Epidermal melanocyte (primary cell): ENCODE measurements around the gene KRT71.

Experiments used
- DNase-seq: peaks from one replicate; pipeline ENCODE4 v3.0.0; 2011; ENCODE audit warnings: low spot score; ENCODE audit not compliant: insufficient read length

Gene KRT71

DNA sequence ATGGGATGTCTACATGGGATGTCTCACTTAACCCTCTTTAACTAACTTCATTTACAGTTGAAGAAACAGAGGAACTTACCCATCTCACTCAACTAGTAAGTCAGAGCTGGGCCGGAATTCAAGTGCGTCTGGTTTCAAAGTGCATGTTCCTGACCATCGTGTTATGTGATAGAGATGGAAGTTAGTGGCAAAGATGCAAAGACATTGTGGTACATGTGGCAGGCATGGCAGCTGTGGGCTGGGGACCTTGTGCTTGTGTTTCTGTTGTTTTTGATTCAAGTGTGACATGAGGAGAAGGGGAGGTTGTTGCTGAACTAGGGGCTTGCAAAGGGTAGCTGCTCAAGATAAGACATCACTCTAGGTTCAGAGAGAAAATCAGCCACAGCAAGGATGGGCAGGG lies 23.0 kb upstream of the KRT71 start:
- no peak for DNase-seq

DNA sequence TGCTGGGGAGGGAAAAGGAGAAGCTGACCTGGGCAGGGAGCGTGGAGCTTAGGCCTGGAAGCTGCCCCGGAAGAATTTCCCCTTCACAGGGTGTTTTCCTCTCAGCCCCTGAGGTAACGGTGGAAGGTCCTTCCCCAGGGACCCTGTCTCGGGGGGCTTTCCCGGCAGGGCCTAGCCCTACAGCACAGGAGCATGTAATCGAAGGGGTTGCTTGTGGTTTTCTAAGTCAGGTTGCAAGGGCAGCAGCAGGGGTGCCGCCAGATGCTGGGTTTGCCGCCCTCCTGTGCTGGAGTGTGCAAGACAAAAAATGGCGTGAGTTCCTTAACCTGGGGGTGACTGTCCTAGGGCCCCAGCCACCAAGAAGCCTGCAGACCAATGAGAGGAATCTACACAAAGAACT lies 22.3 kb upstream of the KRT71 start:
- DNase-seq: no peak

GRCh38 chr12:52573743-52574142 lies 20.8 kb upstream of the KRT71 start, which contains the start of gene KRT74:
KRT74 (minus strand) TSS chr12:52573843; CDS start chr12:52573777, 66 bp downstream.
- DNase-seq: no peak

DNA sequence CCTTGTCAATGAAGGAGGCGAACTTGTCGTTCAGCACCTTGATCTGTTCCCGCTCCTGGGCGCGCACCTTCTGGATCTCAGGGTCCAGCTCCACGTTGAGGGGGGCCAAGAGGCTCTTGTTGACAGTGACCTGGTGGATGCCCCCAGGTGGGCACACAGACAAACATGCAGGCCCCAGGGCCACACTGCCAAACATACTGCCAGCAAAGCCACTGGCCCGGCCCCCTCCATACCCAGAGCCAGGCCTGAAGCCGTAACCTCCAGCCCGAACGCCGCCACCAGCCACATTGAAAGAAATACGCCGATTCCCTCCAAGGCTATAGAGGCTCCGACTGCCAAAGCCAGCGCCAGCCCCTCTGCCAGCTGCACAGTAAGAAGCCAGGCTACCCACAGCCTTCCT lies 20.4 kb upstream of the KRT71 start:
- no peak for DNase-seq

DNA sequence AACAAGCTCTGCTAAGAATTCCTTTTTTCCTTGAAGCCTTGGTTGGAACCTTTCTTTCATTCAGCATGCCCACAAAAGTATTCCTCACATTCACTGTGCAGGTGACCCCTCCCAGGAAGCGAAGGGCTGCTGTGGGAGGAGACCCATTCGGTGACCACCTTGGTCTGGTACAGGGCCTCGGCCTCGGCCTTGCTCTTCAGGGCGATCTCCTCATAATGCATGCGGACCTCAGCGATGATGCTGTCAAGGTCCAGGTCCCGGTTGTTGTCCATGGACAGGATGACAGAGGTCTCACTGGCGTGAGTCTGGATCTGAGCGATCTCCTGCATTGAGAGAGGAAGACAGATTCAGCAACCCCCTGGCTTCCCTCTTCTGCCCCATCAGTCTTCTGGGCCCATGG lies 17.6 kb upstream of the KRT71 start:
- DNase-seq: no peak

GRCh38 chr12:52568111-52568510 lies 15.2 kb upstream of the KRT71 start:
- DNase-seq: no peak

- no peak for DNase-seq
Observed at GRCh38 chr12:52566847-52567291, 13.9 kb upstream of the KRT71 start.

GRCh38 chr12:52564582-52564981 lies 11.6 kb upstream of the KRT71 start:
- DNase-seq: no peak

- no peak for DNase-seq
Observed at GRCh38 chr12:52561880-52562449, 9.0 kb upstream of the KRT71 start.

GRCh38 chr12:52559979-52560378 lies 7.0 kb upstream of the KRT71 start:
- DNase-seq: no peak

- no peak for DNase-seq
Observed at GRCh38 chr12:52558781-52559445, 6.0 kb upstream of the KRT71 start.

DNA sequence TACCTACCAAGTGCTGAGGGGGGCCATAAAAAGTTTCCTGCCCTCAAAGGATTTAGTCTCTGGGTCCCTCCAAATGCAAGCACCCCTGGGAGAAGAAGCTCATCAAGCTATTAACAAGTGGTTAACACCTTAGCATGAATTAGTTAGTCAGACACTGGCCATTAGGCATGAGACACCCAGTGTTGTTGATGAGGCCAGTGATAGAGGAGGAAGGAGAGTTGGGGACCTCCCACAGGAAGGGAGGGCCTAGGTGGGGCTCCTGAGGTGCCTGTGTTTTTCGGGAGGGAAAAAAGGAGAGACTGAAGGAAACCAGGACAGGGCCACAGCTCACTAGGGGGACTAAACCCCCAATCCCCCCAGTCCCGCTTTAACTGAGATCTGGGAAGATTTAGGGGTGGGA lies 4.5 kb upstream of the KRT71 start:
- no peak for DNase-seq

DNA sequence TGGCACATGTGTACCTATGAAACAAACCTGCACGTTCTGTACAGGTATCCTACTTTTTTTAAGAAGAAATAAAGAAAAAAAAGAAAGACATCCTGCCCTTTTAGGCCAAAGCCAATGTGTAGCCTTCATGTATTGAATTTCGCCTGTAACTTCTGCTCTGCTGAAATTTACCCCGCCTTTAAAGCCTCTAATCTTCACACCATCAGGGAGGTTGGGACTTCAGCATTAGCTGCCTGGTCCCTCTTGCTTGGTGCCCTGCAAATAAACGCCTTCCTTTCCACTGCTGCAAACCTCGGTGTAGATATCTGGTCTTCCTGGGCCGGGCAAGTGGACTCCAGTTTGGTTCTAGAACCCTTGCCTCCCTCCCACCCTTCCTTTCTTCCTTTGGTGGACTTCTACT lies 2.6 kb upstream of the KRT71 start:
- no peak for DNase-seq

DNA sequence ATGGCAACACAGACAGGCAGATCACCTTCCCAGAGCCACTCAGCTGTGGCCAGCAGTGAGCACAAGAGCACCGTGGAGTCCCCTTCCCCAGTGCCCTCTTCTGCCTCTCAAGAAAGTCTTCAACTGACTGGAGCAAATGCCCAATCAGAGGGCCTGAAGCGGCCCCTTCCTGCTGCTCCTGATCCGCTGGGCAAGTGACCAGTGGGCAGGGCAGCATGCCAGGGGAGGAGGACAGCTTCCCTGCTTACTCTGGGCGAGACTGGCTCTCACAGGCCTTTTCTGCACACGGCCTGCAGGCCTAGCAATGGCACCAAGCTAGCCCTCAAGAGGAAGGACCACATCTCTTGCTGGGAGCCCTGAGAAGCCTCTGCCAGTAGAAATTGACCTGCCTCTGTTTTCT lies 890 bp downstream of the KRT71 start:
- DNase-seq: no peak

GRCh38 chr12:52551216-52551865 lies 1.6 kb downstream of the KRT71 start:
- DNase-seq: no peak

GRCh38 chr12:52546126-52546525 lies 6.8 kb downstream of the KRT71 start:
- DNase-seq: no peak

GRCh38 chr12:52543985-52544883 lies 8.7 kb downstream of the KRT71 start:
- no peak for DNase-seq

- DNase-seq: no peak
Observed at GRCh38 chr12:52542785-52543318, 10.1 kb downstream of the KRT71 start.

- no peak for DNase-seq
Observed at GRCh38 chr12:52542157-52542556, 10.8 kb downstream of the KRT71 start.

DNA sequence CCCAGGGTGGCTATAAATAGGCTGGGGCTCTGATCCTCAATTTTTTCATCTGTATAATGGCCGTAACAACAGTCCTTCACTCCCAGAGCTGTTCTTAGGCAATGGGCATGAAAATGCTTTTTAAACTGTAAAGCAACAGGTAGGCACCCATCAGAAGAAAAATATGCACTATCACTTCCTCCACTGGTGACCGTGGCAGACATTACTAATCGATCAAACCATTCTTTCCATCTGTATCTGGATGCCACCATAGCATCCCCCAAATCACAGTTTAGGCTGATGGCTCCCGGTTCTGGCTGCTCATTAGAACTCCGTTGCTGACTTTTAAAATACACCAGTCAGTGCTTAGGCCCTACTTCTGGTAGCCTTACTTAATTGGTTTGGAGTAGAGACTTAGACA lies 11.2 kb downstream of the KRT71 start:
- no peak for DNase-seq

GRCh38 chr12:52540531-52540930 lies 12.4 kb downstream of the KRT71 start:
- no peak for DNase-seq

GRCh38 chr12:52539821-52540173 lies 13.1 kb downstream of the KRT71 start:
- DNase-seq: no peak
